ENCODE results near the gene FBXO48.

Gene FBXO48

GRCh38 chr2:68426848-68427579 lies 40.1 kb downstream of the FBXO48 start:
- peak; percentile 38 for DNase-seq (ENCODE audit: extremely low read depth, low read depth)
- no peak for TF ChIP-seq CTCF (IDR thresholded peaks at IDR 0.05; ENCODE audit: low read depth, low read length)

GRCh38 chr2:68426446-68426845 lies 40.6 kb downstream of the FBXO48 start:
- no peak for DNase-seq (ENCODE audit: extremely low read depth, low read depth)
- no peak for TF ChIP-seq CTCF (IDR thresholded peaks at IDR 0.05; ENCODE audit: low read depth, low read length)

- no peak for DNase-seq (ENCODE audit: extremely low read depth, low read depth)
- no peak for TF ChIP-seq CTCF (IDR thresholded peaks at IDR 0.05; ENCODE audit: low read depth, low read length)
Measured at GRCh38 chr2:68425503-68425902, 41.6 kb downstream of the FBXO48 start.

- no peak for TF ChIP-seq CTCF (IDR thresholded peaks at IDR 0.05; ENCODE audit: low read depth, low read length)
- DNase-seq (ENCODE audit: extremely low read depth, low read depth) = no peak
Measured at GRCh38 chr2:68423966-68424650, 43.0 kb downstream of the FBXO48 start.

GRCh38 chr2:68420254-68420910 lies 46.7 kb downstream of the FBXO48 start:
- no peak for DNase-seq (ENCODE audit: extremely low read depth, low read depth)
- no peak for TF ChIP-seq CTCF (IDR thresholded peaks at IDR 0.05; ENCODE audit: low read depth, low read length)

- TF ChIP-seq CTCF (IDR thresholded peaks at IDR 0.05; ENCODE audit: low read depth, low read length) = no peak
- no peak for DNase-seq (ENCODE audit: extremely low read depth, low read depth)
Measured at GRCh38 chr2:68418855-68419254, 48.2 kb downstream of the FBXO48 start.

GRCh38 chr2:68418419-68418818 lies 48.7 kb downstream of the FBXO48 start:
- DNase-seq (ENCODE audit: extremely low read depth, low read depth) = no peak
- no peak for TF ChIP-seq CTCF (IDR thresholded peaks at IDR 0.05; ENCODE audit: low read depth, low read length)

Measured in AG09319 (cell line).